ENCODE measurements around the gene IL17RD. TPM values are rescaled to one million over a fixed set of nuclear protein-coding genes. Genes with fewer than 3 reads are reported as not detected.

IL17RD gene
- total and polyA plus RNA-seq, 11 donors, result 1.4 to 11.3 (median 5.4) TPM

DNA sequence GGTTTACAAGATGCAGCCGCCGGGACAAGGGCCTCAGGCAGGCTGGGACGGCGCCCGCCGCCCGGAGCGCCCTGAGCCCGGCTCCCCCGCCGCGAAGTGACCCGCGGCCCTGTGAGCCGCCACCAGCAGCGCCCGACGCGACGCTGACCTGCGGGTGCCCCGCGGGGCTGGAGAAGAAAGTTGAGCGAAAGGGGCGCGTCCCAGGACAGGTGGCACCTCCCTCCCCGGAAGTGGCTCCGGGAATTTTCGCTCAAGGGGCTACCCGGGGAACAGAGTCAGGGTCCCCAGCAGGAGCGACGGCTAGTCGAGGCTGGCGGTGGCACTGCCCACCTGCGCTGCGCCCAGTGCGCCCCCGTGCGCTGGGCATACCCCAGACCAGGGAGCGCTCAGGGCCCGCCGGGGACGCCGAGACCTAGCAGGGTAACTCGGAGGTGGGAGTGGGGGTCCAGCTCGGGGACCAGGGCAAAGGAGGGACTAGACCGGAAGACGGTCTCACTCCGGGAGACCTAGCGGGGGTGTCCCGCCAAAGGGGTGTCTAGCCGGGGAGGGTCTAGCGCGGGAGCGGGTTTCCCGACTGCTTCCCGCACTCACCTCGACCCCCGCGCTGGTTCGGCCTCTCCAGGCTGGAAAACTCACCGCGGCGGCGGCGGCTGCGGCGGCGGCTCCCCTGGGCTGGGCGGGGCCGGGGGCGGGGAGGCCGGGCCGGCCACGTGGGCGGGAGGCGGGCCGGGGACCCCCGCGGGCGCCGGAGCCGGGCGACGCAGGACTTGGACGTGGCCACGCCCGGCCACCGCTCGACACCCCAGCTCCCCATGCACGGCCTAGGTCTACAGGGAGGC lies 86.3 kb downstream of the IL17RD start:
- no peaks in the 10 kb centered on the region for H3K36me3 ChIP-seq
- TF ChIP-seq, protein P1, sequence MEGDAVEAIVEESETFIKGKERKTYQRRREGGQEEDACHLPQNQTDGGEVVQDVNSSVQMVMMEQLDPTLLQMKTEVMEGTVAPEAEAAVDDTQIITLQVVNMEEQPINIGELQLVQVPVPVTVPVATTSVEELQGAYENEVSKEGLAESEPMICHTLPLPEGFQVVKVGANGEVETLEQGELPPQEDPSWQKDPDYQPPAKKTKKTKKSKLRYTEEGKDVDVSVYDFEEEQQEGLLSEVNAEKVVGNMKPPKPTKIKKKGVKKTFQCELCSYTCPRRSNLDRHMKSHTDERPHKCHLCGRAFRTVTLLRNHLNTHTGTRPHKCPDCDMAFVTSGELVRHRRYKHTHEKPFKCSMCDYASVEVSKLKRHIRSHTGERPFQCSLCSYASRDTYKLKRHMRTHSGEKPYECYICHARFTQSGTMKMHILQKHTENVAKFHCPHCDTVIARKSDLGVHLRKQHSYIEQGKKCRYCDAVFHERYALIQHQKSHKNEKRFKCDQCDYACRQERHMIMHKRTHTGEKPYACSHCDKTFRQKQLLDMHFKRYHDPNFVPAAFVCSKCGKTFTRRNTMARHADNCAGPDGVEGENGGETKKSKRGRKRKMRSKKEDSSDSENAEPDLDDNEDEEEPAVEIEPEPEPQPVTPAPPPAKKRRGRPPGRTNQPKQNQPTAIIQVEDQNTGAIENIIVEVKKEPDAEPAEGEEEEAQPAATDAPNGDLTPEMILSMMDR (IDR thresholded peaks at IDR 0.05), result peak in 4 of 12 donors; percentile 14 to 50 (median 26)
- TF ChIP-seq POLR2A (IDR thresholded peaks at IDR 0.05), result no peak
- ATAC-seq (peak; percentile 25 to 80 (median 59)), DNase-seq (peak; percentile 36 to 67 (median 43))
- H3K4me1 ChIP-seq, result peaks cover 0 to 18% (median 4%) of the 10 kb centered on the region in 12 donors
- peak overlapping the region in 4 of 12 donors; percentile 30 to 79 (median 43) for H3K27ac ChIP-seq
- intact Hi-C loops (cut with DNase I), result loop anchor here in 8 of 10 donors (1.0 to 10.0 kb wide), 5 partner anchors 82 to 374 kb away; no protein-coding TSS in a partner anchor
- 0 to 1% (median 0%) methylated on average over 22 to 91 of the region's 91 CpGs for WGBS, 4 donors
- H3K27me3 ChIP-seq, result peaks cover 0 to 21% (median 0%) of the 10 kb centered on the region in 9 donors
- no peaks in the 10 kb centered on the region for H3K9me3 ChIP-seq
- peak overlapping the region; percentile 36 to 93 (median 74) for H3K4me3 ChIP-seq

DNA sequence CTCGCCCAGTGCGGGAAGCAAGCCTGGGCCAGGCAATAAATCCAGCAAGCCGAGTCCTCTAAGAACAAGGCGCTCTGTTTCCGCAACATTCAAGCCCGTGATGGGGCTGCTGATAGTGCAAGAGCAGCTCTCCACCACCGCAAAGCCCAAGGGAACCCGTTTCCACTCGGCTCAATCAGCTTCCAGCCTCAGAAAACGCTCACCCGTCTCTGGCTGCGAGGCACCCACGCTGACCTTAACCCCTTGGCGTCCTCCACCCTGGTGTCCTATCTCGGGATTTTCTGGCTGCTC lies 86.9 kb downstream of the IL17RD start:
- H3K36me3 ChIP-seq, result no peaks in the 10 kb centered on the region
- intact Hi-C loops (cut with DNase I), result loop anchor here in 8 of 10 donors (2.0 to 10.0 kb wide), 4 partner anchors 81 to 373 kb away; no protein-coding TSS in a partner anchor
- peaks cover 0 to 18% (median 4%) of the 10 kb centered on the region in 12 donors for H3K4me1 ChIP-seq
- no peaks in the 10 kb centered on the region for H3K9me3 ChIP-seq
- peak overlapping the region; percentile 36 to 93 (median 74) for H3K4me3 ChIP-seq
- H3K27me3 ChIP-seq, result peaks cover 0 to 21% (median 0%) of the 10 kb centered on the region in 9 donors
- H3K27ac ChIP-seq, result peak overlapping the region in 4 of 12 donors; percentile 30 to 79 (median 43)
- TF ChIP-seq POLR2A (IDR thresholded peaks at IDR 0.05), result no peak
- TF ChIP-seq, protein P1 (IDR thresholded peaks at IDR 0.05), result no peak
- DNase-seq (peak; percentile 41 to 74 (median 46)), ATAC-seq (peak; percentile 24 to 61 (median 57))
- WGBS, 4 donors, result 0 to 4% (median 2%) methylated on average over 13 to 15 of the region's 15 CpGs

DNA sequence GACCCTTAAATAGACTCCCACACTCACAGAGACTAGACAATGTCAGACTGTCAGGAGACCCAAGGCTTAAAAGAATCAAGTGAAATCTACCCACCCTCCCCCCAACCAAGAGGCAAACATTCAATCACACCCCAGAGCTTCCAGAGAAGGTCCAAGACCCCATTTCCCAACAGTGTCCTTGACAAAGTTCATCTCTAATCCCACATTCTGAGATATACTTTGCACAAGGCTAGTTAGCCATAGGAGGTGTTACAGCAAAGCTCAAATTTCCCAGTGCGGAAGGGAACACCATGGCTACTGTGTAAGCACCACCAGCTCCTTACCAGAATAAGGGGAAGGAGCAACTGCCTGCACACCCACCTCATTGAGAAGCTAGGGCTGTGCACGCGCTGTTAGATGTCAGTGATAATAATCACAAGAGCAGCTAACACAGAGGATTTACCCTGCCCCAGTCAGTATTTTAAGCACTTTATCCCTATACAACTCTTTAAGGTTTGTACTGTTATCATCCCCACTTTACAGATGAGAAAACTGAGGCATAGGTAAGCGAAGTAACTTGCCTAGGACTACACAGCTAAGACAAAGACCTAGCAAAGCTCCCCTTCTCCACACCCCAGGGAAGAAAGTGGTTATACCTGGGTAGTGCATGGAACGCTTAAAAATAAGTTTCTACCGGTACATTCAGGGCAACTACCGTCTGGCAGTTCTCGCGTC lies 87.4 kb downstream of the IL17RD start:
- TF ChIP-seq, protein P1 (IDR thresholded peaks at IDR 0.05), result no peak
- TF ChIP-seq POLR2A (IDR thresholded peaks at IDR 0.05), result no peak
- intact Hi-C loops (cut with DNase I), result loop anchor here in 8 of 10 donors (2.0 to 10.0 kb wide), 4 partner anchors 80 to 373 kb away; no protein-coding TSS in a partner anchor
- peak overlapping the region in 2 of 12 donors; percentile 42 to 79 for H3K27ac ChIP-seq
- ATAC-seq, result no peak
- peaks cover 0 to 18% (median 4%) of the 10 kb centered on the region in 12 donors for H3K4me1 ChIP-seq
- H3K9me3 ChIP-seq, result no peaks in the 10 kb centered on the region
- H3K4me3 ChIP-seq, result peak overlapping the region; percentile 36 to 93 (median 74)
- WGBS, 4 donors, result 39 to 53% (median 42%) methylated on average over 9 of the region's 9 CpGs
- no peak for DNase-seq
- H3K27me3 ChIP-seq, result peaks cover 0 to 21% (median 0%) of the 10 kb centered on the region in 9 donors
- no peaks in the 10 kb centered on the region for H3K36me3 ChIP-seq

All from heart left ventricle (tissue), 16 donors.